SK-N-SH (cell line): ENCODE data around the gene DACT2.

Experiments
- CTCF ChIP-seq: fragments of 200-600 bp; sonication (generic); IDR thresholded peaks from 2 replicates; pipeline ENCODE4 v1.6.1; 2017; ENCODE audit warnings: antibody characterized with exemption, mild to moderate bottlenecking, moderate library complexity
- EP300 ChIP-seq, 2 experiments: IDR thresholded peaks; 2 replicates each; pipeline versions ENCODE4 v1.4.0 to v1.6.1; 2012; ENCODE audit warnings: borderline replicate concordance in 1 of 2, low read depth in 1 of 2, low read length in 1 of 2
- EZH2phosphoT487 ChIP-seq: fragments of 200-600 bp; sonication (generic); IDR thresholded peaks from 2 replicates; pipeline ENCODE4 v1.6.1; 2017; ENCODE audit warnings: low read depth, mixed run types, mild to moderate bottlenecking, antibody characterized with exemption, moderate library complexity, borderline replicate concordance
- FOXM1 ChIP-seq: IDR thresholded peaks from 2 replicates; pipeline ENCODE4 v1.4.0; 2012; ENCODE audit warnings: low read depth, mild to moderate bottlenecking
- GABPA ChIP-seq: IDR thresholded peaks from 2 replicates; pipeline ENCODE4 v1.4.0; 2012; ENCODE audit warnings: low read depth, mild to moderate bottlenecking
- JUND ChIP-seq: IDR thresholded peaks from 2 replicates; pipeline ENCODE4 v1.4.0; 2012
- MAX ChIP-seq: IDR thresholded peaks from 2 replicates; pipeline ENCODE4 v1.4.0; 2012; ENCODE audit warnings: low read depth
- RAD21 ChIP-seq: IDR thresholded peaks from 2 replicates; pipeline ENCODE4 v1.6.1; 2012; ENCODE audit warnings: mild to moderate bottlenecking, low read length
- RCOR1 ChIP-seq: fragments of 150-350 bp; IDR thresholded peaks from 2 replicates; pipeline ENCODE4 v1.6.1; 2017; ENCODE audit warnings: antibody characterized with exemption, low read length
- SIN3A ChIP-seq: IDR thresholded peaks from 2 replicates; pipeline ENCODE4 v1.6.1; 2012; ENCODE audit warnings: low read depth, mild to moderate bottlenecking, low read length, moderate library complexity, borderline replicate concordance
- USF2 ChIP-seq: fragments of 150-350 bp; IDR thresholded peaks from 2 replicates; pipeline ENCODE4 v1.6.1; 2017; ENCODE audit warnings: antibody characterized with exemption, low read length, low read depth, borderline replicate concordance
- TF ChIP-seq, protein P1 (sequence below): IDR thresholded peaks from 2 replicates; pipeline ENCODE4; 2012

DNA sequence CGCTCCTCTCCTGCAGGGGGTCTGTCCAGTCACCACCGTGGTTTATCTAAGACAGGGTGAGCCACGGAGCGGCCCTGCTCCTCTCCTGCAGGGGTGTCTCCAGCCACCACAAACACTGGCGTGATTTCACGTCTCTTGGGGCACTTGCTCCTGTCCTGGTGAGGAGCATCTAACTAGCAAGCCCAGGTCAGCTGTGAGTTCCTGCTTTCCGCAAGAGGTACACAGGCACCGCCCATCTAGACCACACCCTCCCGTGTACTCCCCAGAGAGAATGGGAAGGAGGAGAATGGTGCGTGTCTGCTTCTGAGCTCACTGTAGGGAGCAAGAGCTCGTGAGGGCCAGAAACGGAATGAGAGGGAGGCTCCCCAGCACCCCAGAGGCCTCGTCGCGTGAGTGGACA is 40.7 kb downstream of the DACT2 start:
- TF ChIP-seq, protein P1, sequence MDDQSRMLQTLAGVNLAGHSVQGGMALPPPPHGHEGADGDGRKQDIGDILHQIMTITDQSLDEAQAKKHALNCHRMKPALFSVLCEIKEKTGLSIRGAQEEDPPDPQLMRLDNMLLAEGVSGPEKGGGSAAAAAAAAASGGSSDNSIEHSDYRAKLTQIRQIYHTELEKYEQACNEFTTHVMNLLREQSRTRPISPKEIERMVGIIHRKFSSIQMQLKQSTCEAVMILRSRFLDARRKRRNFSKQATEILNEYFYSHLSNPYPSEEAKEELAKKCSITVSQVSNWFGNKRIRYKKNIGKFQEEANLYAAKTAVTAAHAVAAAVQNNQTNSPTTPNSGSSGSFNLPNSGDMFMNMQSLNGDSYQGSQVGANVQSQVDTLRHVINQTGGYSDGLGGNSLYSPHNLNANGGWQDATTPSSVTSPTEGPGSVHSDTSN = no peak
- no peak for TF ChIP-seq CTCF
- no peak for TF ChIP-seq MAX
- TF ChIP-seq RCOR1 = no peak
- no peak for TF ChIP-seq GABPA
- no peak for TF ChIP-seq RAD21
- TF ChIP-seq EP300 (IDR thresholded peaks at IDR 0.05; ENCODE audit: borderline replicate concordance in 1 of 2, low read depth in 1 of 2, low read length in 1 of 2) = no peak
- no peak for TF ChIP-seq JUND
- no peak for TF ChIP-seq USF2
- TF ChIP-seq SIN3A = no peak
- TF ChIP-seq EZH2phosphoT487 = no peak
- no peak for TF ChIP-seq FOXM1
